ENCODE data around the gene JAKMIP1. TPM values are rescaled to one million over a fixed set of nuclear protein-coding genes. Genes with fewer than 3 reads are reported as not detected.

Gene JAKMIP1
- total RNA-seq, 4 donors from 2014 or later = 0.67 to 1.3 (median 1.1) TPM

GRCh38 chr4:6105311-6105911 lies 94.9 kb downstream of the JAKMIP1 start:
- no peak for DNase-seq
- TF ChIP-seq POLR2A (IDR thresholded peaks at IDR 0.05) = no peak
- no peak for TF ChIP-seq CTCF (IDR thresholded peaks at IDR 0.05)

GRCh38 chr4:6104541-6105130 lies 95.7 kb downstream of the JAKMIP1 start:
- no peak for TF ChIP-seq POLR2A (IDR thresholded peaks at IDR 0.05)
- TF ChIP-seq CTCF (IDR thresholded peaks at IDR 0.05) = no peak
- H3K4me3 ChIP-seq = no peak overlapping the region
- peaks cover 0 to 42% (median 1%) of the 10 kb centered on the region in 4 donors for H3K27me3 ChIP-seq
- no peak overlapping the region for H3K27ac ChIP-seq
- no peaks in the 10 kb centered on the region for H3K36me3 ChIP-seq
- H3K4me1 ChIP-seq = no peaks in the 10 kb centered on the region
- DNase-seq = no peak
- H3K9me3 ChIP-seq = no peaks in the 10 kb centered on the region
- intact Hi-C loops (cut with DNase I) = no loop called here
- 56% methylated on average over 7 of the region's 7 CpGs for WGBS, 2 donors

More at GRCh38 chr4:6105311-6105911, 94.9 kb downstream of the JAKMIP1 start:
- Histone ChIP-seq H3K36me3 (no peaks in the 10 kb centered on the region), H3K27me3 (peaks cover 0 to 42% (median 1%) of the 10 kb centered on the region in 4 donors), H3K4me1 (no peaks in the 10 kb centered on the region), H3K9me3 (no peaks in the 10 kb centered on the region), H3K4me3 (no peak overlapping the region), H3K27ac (no peak overlapping the region)
- 38 to 79% methylated on average over 15 to 50 of the region's 60 CpGs for WGBS, 2 donors
- intact Hi-C loops (cut with DNase I) = no loop called here

GRCh38 chr4:6097581-6097980 lies 102.8 kb downstream of the JAKMIP1 start:
- Histone ChIP-seq H3K27me3 (peaks cover 0 to 10% (median 0%) of the 10 kb centered on the region in 4 donors), H3K4me3 (no peak overlapping the region), H3K4me1 (no peaks in the 10 kb centered on the region), H3K27ac (no peak overlapping the region), H3K9me3 (no peaks in the 10 kb centered on the region), H3K36me3 (no peaks in the 10 kb centered on the region)
- DNase-seq = no peak
- intact Hi-C loops (cut with DNase I) = no loop called here
- WGBS, 2 donors = 75 to 76% methylated on average over 5 of the region's 5 CpGs
- TF ChIP-seq CTCF (IDR thresholded peaks at IDR 0.05) (no peak), POLR2A (IDR thresholded peaks at IDR 0.05) (no peak)

- Histone ChIP-seq H3K4me1 (no peaks in the 10 kb centered on the region), H3K36me3 (no peaks in the 10 kb centered on the region), H3K27ac (no peak overlapping the region), H3K27me3 (peaks cover 0 to 16% (median 0%) of the 10 kb centered on the region in 4 donors), H3K9me3 (no peaks in the 10 kb centered on the region), H3K4me3 (no peak overlapping the region)
- no peak for TF ChIP-seq CTCF (IDR thresholded peaks at IDR 0.05)
- TF ChIP-seq POLR2A (IDR thresholded peaks at IDR 0.05) = no peak
- intact Hi-C loops (cut with DNase I) = no loop called here
- DNase-seq = no peak
- 81 to 83% methylated on average over 6 of the region's 6 CpGs for WGBS, 2 donors
Measured at GRCh38 chr4:6095897-6096296, 104.5 kb downstream of the JAKMIP1 start.

- TF ChIP-seq CTCF (IDR thresholded peaks at IDR 0.05) (no peak), POLR2A (IDR thresholded peaks at IDR 0.05) (no peak)
- intact Hi-C loops (cut with DNase I) = no loop called here
- Histone ChIP-seq H3K9me3 (no peaks in the 10 kb centered on the region), H3K4me1 (no peaks in the 10 kb centered on the region), H3K27me3 (peaks cover 0 to 16% (median 0%) of the 10 kb centered on the region in 4 donors), H3K27ac (no peak overlapping the region), H3K36me3 (no peaks in the 10 kb centered on the region), H3K4me3 (no peak overlapping the region)
- 30 to 36% methylated on average over 8 of the region's 8 CpGs for WGBS, 2 donors
- no peak for DNase-seq
Measured at GRCh38 chr4:6095023-6095752, 105.2 kb downstream of the JAKMIP1 start.

Measured in esophagus squamous epithelium (tissue), 5 donors.